ENCODE data around the gene OGG1.
"Not testable (repeated sequence)": the region's sequence is repeated elsewhere in the genome, so short reads cannot be mapped to it uniquely, and the experiment has no call there.

The OGG1 gene

DNA sequence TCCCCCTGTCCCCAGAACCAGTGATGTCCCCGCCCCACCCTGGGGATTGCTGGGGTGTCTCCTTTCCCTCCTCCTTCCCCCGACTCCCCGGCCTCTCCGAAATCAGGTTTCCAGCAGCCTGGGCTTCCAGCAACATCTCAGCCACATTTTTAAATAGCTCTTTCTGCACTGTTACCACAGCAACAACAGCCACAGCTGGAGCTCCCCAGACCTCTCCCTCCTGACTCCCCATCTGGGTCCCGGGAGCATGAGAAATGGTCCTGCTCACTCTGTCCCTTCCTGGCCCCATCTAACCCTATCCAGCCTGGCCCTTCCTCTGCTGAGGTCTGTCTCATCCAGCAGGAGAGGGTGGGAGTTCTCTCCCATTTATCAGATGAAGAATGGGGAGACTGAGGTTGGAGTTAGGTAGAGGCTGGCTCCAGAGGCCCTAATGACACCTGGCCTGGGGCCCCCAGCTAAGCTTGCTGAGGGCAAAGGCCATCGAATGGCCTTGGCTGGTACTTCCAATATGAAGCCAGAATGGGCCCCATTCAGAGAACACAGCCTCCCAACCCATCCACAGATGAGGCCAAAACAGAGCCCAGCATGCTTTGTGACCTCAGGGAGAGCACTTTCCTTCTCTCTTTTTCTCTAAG lies 18.5 kb downstream of the OGG1 start:
- no peak for DNase-seq

DNA sequence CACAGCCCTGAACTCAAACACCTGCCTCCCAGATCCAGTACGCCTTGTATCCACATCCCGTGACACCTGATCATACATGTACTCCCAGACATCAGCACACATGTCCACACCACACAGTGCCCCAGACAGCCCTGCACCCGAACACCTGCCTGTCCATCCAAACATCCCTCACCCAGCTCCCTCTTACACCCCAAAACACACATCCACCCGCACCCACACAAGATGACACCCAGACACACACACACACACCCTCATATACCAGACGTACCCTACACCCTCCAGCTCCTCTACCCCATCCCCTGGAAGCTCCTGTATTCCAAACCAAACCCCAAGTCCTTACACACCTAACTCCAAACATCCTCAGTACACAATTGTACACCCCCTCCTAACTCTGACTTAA lies 19.3 kb downstream of the OGG1 start:
- no peak for DNase-seq

DNA sequence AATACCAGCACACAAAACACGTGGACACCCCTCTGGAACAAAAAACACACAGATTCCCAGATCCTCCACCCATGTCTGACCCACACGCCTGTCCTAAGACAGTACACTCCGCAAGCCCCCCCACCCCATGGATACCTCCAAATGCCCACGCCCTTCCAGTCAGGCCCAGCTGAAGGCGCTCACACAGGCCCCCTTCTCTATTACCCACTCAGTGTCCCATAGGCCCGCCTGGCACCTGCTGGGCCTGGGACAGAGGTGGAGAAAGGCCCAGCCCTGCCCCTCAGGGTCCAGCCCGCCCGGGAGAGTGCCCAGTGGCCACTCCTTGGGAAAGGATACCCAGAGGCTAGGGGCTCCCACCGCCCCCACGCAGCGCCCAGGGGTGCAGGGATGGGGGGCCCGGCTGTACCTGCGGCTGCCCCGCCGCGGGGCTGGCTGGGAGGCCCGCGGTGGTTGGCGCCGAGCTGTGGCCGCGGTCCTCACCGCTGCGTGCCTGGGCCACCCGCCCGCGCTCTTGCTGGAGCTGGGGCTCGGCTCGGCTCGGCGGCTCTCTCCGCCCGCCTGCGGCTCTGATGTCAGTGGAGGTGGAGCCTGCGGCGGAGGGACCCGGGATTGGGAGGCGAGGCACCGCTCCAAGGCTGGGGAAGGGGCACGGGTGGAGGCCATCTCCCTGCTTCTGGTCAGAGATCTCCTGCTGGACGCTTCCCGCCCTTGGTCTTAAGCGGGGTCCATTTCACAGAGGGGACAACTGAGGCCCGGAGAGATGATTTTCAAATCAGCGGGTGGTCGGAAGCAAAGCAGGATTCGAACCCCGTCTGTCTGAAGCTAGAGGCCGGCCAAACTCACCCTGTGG lies 19.9 kb downstream of the OGG1 start, which contains the start of gene CAMK1:
Gene CAMK1 (minus strand): TSS at position 522 of the 850 bp plus-strand sequence. CDS start 2,198 bp downstream, outside the sequence.
- DNase-seq = peak; percentile 66

GRCh38 chr3:9770276-9770812 lies 20.6 kb downstream of the OGG1 start:
- DNase-seq = no peak

- DNase-seq = not testable (repeated sequence)
Measured at GRCh38 chr3:9771007-9771406, 21.3 kb downstream of the OGG1 start.

DNA sequence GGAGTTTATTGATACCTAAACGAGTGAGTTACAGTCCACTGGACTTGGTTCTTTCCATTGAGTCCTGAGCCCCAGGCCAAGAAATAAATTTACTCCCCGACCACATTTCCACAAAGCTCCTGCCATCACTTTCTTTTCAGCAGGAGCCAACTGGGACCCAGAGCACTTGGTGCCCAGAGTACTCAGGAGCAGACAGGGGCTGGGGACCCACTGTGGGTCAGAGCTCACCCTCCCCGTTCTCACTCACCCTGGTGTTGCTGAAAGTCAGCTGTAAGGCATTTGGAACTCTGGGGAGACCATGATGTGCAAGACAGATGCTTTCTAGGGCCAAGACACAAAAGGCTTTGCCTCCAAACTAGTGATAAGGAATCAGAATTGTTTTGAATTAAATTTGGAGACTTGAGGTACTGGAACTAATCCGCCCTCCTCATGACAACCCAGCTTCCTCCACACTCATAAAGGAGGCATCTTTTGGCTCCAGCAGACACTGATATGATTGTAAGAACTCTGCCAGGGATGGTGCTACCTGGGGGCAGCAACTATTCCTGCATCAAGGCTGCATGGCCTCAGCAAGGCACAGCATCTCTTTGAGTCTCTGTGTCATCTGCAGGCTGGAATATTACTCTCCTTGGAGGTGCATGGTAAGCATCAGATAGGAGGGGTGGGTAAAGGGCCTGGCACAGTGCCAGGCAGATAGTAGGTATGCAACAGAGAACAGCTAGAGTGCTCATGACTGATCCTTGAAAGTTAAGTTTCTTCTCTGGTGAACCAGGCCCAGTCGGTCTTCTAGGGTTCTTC lies 27.3 kb downstream of the OGG1 start:
- no peak for DNase-seq

DNA sequence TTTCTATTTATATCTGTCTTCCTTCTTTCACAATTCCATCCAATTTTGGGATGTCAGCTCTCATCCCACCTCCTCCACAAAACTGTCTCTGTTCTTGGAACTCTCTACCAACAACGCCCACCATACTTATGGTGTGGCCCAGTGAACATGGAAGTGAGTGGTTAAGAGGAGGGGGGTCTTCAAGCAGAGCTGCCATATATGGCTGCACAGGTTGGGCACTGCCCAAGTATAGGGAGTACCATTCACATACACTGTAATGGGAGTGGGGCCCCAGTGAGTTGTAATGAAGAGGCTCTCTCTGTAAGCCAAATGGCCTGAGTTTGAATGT lies 27.9 kb downstream of the OGG1 start:
- DNase-seq = no peak

- no peak for DNase-seq
Measured at GRCh38 chr3:9778143-9779074, 28.7 kb downstream of the OGG1 start.

- no peak for DNase-seq
Measured at GRCh38 chr3:9779075-9779593, 29.4 kb downstream of the OGG1 start.

GRCh38 chr3:9779721-9780457 lies 30.1 kb downstream of the OGG1 start:
- peak; percentile 43 for DNase-seq

DNA sequence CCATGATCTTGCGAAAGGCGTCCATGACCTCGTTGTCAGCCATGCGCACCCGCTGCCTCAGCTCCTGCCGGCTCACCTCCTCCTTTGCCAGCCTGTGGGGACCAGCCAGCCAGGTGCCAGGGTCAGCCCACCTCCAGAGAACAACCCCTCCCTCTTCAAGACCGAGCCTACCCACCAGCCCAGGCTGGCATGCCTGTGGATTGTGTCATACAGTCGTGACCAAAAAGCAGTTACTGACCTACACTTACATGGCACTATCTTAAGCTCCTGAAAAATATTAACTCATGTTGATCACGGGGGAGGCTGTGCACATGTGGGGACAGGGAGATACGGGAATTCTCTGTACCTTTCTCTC lies 30.7 kb downstream of the OGG1 start:
- no peak for DNase-seq

GRCh38 chr3:9780910-9781309 lies 31.2 kb downstream of the OGG1 start:
- no peak for DNase-seq

DNA sequence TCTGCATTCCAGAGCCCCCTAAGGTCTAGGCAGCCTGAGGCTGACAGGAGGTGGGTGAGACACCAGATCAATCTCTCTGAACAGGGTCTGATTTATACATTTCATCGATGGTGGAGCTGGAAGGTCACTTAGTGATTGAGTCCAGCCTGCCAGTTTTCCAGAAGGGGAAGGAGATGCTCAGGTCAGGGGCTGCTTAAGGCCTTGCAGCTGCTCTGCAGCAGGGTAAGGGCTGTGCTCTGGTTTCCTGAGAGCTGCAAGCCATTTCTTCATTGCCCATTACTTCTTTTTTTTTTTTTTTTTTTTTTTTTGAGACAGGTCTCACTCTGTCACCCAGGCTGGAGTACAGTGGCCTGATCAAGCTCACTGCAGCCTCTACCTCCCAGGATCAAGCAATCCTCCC lies 31.8 kb downstream of the OGG1 start:
- no peak for DNase-seq

DNA sequence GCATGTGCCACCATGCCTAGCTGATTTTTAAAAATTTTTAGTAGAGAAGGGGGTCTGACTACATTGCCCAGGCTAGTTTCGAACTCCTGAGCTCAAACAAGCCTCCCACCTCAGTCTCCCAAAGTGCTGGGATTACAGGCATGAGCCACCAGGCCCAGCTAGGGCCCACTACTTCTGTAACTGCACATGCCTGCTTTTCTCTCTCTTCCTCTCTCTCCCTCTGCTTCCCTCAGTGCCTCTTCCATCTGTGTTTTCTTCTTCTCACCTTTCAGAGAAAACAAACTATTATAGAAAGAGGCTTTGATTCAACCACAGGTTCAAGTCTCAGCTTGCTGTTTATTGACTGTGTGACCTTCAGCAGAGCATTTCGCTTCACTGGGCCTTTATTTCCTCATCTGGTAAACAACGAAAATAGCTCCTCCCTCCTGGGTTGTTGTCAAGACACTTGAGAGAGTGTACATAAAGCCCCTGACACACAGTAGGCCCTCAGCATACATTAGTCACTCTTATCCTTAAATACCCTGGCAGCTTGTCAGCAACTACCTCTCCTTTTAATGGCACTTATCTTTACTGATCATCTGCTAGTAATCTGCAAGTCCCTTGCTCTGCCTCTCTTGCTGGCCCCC lies 32.3 kb downstream of the OGG1 start:
- DNase-seq = no peak

- DNase-seq = no peak
Measured at GRCh38 chr3:9782770-9783169, 33.0 kb downstream of the OGG1 start.

GRCh38 chr3:9783954-9784353 lies 34.2 kb downstream of the OGG1 start:
- no peak for DNase-seq

- DNase-seq = no peak
Measured at GRCh38 chr3:9784965-9785364, 35.2 kb downstream of the OGG1 start.

GRCh38 chr3:9785602-9786001 lies 35.9 kb downstream of the OGG1 start:
- no peak for DNase-seq

DNA sequence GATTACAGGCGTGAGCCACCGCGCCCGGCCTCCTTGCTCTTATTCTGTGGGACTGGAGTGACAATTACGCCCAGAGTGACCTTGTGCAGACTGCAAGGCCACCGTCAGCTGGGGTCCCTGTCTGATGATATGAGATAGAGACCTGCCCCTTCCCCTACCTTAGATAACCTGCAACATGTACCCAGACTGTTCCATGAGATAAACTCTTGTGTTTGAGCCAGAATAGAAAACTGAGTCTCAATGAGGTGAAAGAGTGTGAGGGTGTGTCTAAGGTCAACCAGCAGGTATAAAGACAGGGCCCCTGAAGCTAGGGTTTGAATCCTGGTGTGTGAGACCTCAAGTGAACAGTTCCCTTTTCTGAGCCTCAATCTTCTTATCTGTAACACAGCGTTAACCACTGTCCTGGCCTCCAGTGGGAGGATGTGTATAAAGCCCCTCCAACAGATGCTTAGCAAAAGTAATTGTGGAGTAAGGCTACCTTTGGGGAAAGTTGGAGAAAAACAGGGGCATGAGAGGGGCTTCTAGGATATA lies 36.5 kb downstream of the OGG1 start:
- DNase-seq = no peak

- DNase-seq = no peak
Measured at GRCh38 chr3:9786825-9787669, 37.3 kb downstream of the OGG1 start.
